ENCODE data around the gene PTPRE.

The PTPRE gene

GRCh38 chr10:128064970-128065580 is 158.2 kb downstream of the PTPRE start:
- Histone ChIP-seq H3K4me3 (ENCODE audit: low read length) (no peak overlapping the region), H2AFZ (ENCODE audit: low read depth, low read length) (no peak overlapping the region), H3K4me1 (ENCODE audit: insufficient read depth, low read length) (no peaks in the 10 kb centered on the region), H3K27me3 (ENCODE audit: insufficient read depth, low read length) (peaks cover 2% of the 10 kb centered on the region), H3K36me3 (ENCODE audit: insufficient read depth, low read length) (no peaks in the 10 kb centered on the region), H3K9me3 (ENCODE audit: low read length) (no peaks in the 10 kb centered on the region)

- no peaks in the 10 kb centered on the region for H3K4me1 ChIP-seq (ENCODE audit: insufficient read depth, low read length)
- H3K9me3 ChIP-seq (ENCODE audit: low read length): no peaks in the 10 kb centered on the region
- H3K27me3 ChIP-seq (ENCODE audit: insufficient read depth, low read length): peaks cover 2% of the 10 kb centered on the region
These were observed 159.1 kb downstream of the PTPRE start for GRCh38 chr10:128065881-128066534.

GRCh38 chr10:128066870-128067382 is 160.0 kb downstream of the PTPRE start:
- no peaks in the 10 kb centered on the region for H3K36me3 ChIP-seq (ENCODE audit: insufficient read depth, low read length)
- no peak overlapping the region for H2AFZ ChIP-seq (ENCODE audit: low read depth, low read length)
- H3K4me3 ChIP-seq (ENCODE audit: low read length): no peak overlapping the region
- no peaks in the 10 kb centered on the region for H3K4me1 ChIP-seq (ENCODE audit: insufficient read depth, low read length)
- no peaks in the 10 kb centered on the region for H3K9me3 ChIP-seq (ENCODE audit: low read length)
- H3K27me3 ChIP-seq (ENCODE audit: insufficient read depth, low read length): peaks cover 2% of the 10 kb centered on the region

More at GRCh38 chr10:128065881-128066534, 159.1 kb downstream of the PTPRE start:
- Histone ChIP-seq H2AFZ (ENCODE audit: low read depth, low read length) (no peak overlapping the region), H3K36me3 (ENCODE audit: insufficient read depth, low read length) (no peaks in the 10 kb centered on the region), H3K4me3 (ENCODE audit: low read length) (no peak overlapping the region)

GRCh38 chr10:128067691-128068397 is 160.9 kb downstream of the PTPRE start:
- no peaks in the 10 kb centered on the region for H3K4me1 ChIP-seq (ENCODE audit: insufficient read depth, low read length)
- no peaks in the 10 kb centered on the region for H3K9me3 ChIP-seq (ENCODE audit: low read length)
- no peaks in the 10 kb centered on the region for H3K27me3 ChIP-seq (ENCODE audit: insufficient read depth, low read length)
- no peak overlapping the region for H3K4me3 ChIP-seq (ENCODE audit: low read length)
- H3K36me3 ChIP-seq (ENCODE audit: insufficient read depth, low read length): no peaks in the 10 kb centered on the region
- H2AFZ ChIP-seq (ENCODE audit: low read depth, low read length): no peak overlapping the region

- no peaks in the 10 kb centered on the region for H3K27me3 ChIP-seq (ENCODE audit: insufficient read depth, low read length)
- H3K36me3 ChIP-seq (ENCODE audit: insufficient read depth, low read length): no peaks in the 10 kb centered on the region
- no peak overlapping the region for H2AFZ ChIP-seq (ENCODE audit: low read depth, low read length)
- no peaks in the 10 kb centered on the region for H3K9me3 ChIP-seq (ENCODE audit: low read length)
- H3K4me3 ChIP-seq (ENCODE audit: low read length): no peak overlapping the region
- H3K4me1 ChIP-seq (ENCODE audit: insufficient read depth, low read length): no peaks in the 10 kb centered on the region
These were observed 161.7 kb downstream of the PTPRE start for GRCh38 chr10:128068398-128069285.

- no peaks in the 10 kb centered on the region for H3K9me3 ChIP-seq (ENCODE audit: low read length)
- no peak overlapping the region for H2AFZ ChIP-seq (ENCODE audit: low read depth, low read length)
- H3K36me3 ChIP-seq (ENCODE audit: insufficient read depth, low read length): no peaks in the 10 kb centered on the region
- H3K4me3 ChIP-seq (ENCODE audit: low read length): no peak overlapping the region
- H3K4me1 ChIP-seq (ENCODE audit: insufficient read depth, low read length): no peaks in the 10 kb centered on the region
- no peaks in the 10 kb centered on the region for H3K27me3 ChIP-seq (ENCODE audit: insufficient read depth, low read length)
These were observed 162.6 kb downstream of the PTPRE start for GRCh38 chr10:128069351-128070051.

GRCh38 chr10:128070161-128070560 is 163.3 kb downstream of the PTPRE start:
- Histone ChIP-seq H3K4me3 (ENCODE audit: low read length) (no peak overlapping the region), H3K4me1 (ENCODE audit: insufficient read depth, low read length) (no peaks in the 10 kb centered on the region), H3K27me3 (ENCODE audit: insufficient read depth, low read length) (no peaks in the 10 kb centered on the region), H3K36me3 (ENCODE audit: insufficient read depth, low read length) (no peaks in the 10 kb centered on the region), H2AFZ (ENCODE audit: low read depth, low read length) (no peak overlapping the region), H3K9me3 (ENCODE audit: low read length) (no peaks in the 10 kb centered on the region)

- H3K9me3 ChIP-seq (ENCODE audit: low read length): no peaks in the 10 kb centered on the region
- H2AFZ ChIP-seq (ENCODE audit: low read depth, low read length): no peak overlapping the region
- no peaks in the 10 kb centered on the region for H3K4me1 ChIP-seq (ENCODE audit: insufficient read depth, low read length)
- no peaks in the 10 kb centered on the region for H3K27me3 ChIP-seq (ENCODE audit: insufficient read depth, low read length)
- H3K36me3 ChIP-seq (ENCODE audit: insufficient read depth, low read length): no peaks in the 10 kb centered on the region
- no peak overlapping the region for H3K4me3 ChIP-seq (ENCODE audit: low read length)
These were observed 164.0 kb downstream of the PTPRE start for GRCh38 chr10:128070721-128071416.

GRCh38 chr10:128071417-128071782 is 164.5 kb downstream of the PTPRE start:
- Histone ChIP-seq H3K4me3 (ENCODE audit: low read length) (no peak overlapping the region), H3K27me3 (ENCODE audit: insufficient read depth, low read length) (no peaks in the 10 kb centered on the region), H3K36me3 (ENCODE audit: insufficient read depth, low read length) (no peaks in the 10 kb centered on the region), H3K4me1 (ENCODE audit: insufficient read depth, low read length) (no peaks in the 10 kb centered on the region), H3K9me3 (ENCODE audit: low read length) (no peaks in the 10 kb centered on the region), H2AFZ (ENCODE audit: low read depth, low read length) (no peak overlapping the region)

- Histone ChIP-seq H2AFZ (ENCODE audit: low read depth, low read length) (no peak overlapping the region), H3K4me1 (ENCODE audit: insufficient read depth, low read length) (no peaks in the 10 kb centered on the region), H3K36me3 (ENCODE audit: insufficient read depth, low read length) (no peaks in the 10 kb centered on the region), H3K4me3 (ENCODE audit: low read length) (no peak overlapping the region), H3K9me3 (ENCODE audit: low read length) (no peaks in the 10 kb centered on the region), H3K27me3 (ENCODE audit: insufficient read depth, low read length) (no peaks in the 10 kb centered on the region)
These were observed 165.1 kb downstream of the PTPRE start for GRCh38 chr10:128072046-128072445.

GRCh38 chr10:128072941-128073645 is 166.2 kb downstream of the PTPRE start:
- Histone ChIP-seq H3K27me3 (ENCODE audit: insufficient read depth, low read length) (no peaks in the 10 kb centered on the region), H3K4me3 (ENCODE audit: low read length) (no peak overlapping the region), H3K36me3 (ENCODE audit: insufficient read depth, low read length) (no peaks in the 10 kb centered on the region), H3K9me3 (ENCODE audit: low read length) (no peaks in the 10 kb centered on the region), H3K4me1 (ENCODE audit: insufficient read depth, low read length) (no peaks in the 10 kb centered on the region), H2AFZ (ENCODE audit: low read depth, low read length) (no peak overlapping the region)

Data from neuron (in vitro differentiated cells).